Gastroesophageal sphincter (tissue), 4 donors: ENCODE data around the gene NDFIP2. TPM values are rescaled to one million over a fixed set of nuclear protein-coding genes. Genes with fewer than 3 reads are reported as not detected.
A peak's percentile ranks its signal among the peaks of the same experiment; 100 is the strongest.

Experiments used
- ATAC-seq: fragments of 150-250 bp; one replicate; pipeline ENCODE4 v1.9.1; 2016; ENCODE audit warnings: mild to moderate bottlenecking, moderate library complexity
- H3K27ac ChIP-seq, 4 donors: fragments of 200-600 bp; sonication (generic) in 3 of 4; 1 replicate in 3 of 4; 2 replicates in 1 of 4; pipeline ENCODE4 v1.5.1; 2016 to 2019
- H3K27me3 ChIP-seq: fragments of 200-600 bp; sonication (generic); one replicate; pipeline ENCODE4 v1.5.1; 2019
- H3K36me3 ChIP-seq, 2 donors: fragments of 200-600 bp; sonication (generic); one replicate each; pipeline ENCODE4 v1.5.1; 2019; ENCODE audit warnings: control low read depth in 1 of 2
- H3K4me1 ChIP-seq, 3 donors: fragments of 200-600 bp; sonication (generic); 1 replicate in 2 of 3; 2 replicates in 1 of 3; pipeline ENCODE4 v1.5.1; 2016 to 2019; ENCODE audit warnings: control low read depth in 2 of 3
- H3K4me3 ChIP-seq, 2 donors: fragments of 200-600 bp; sonication (generic); one replicate each; pipeline ENCODE4 v1.5.1; 2019; ENCODE audit warnings: mild to moderate bottlenecking in 1 of 2, moderate library complexity in 1 of 2
- H3K9me3 ChIP-seq, 3 donors: fragments of 200-600 bp; sonication (generic); one replicate each; pipeline ENCODE4 v1.5.1; 2017 to 2019; ENCODE audit warnings: control low read depth in 2 of 3
- CTCF ChIP-seq, 4 experiments: fragments of 200-600 bp in 2 of 4; fragments of 450-650 bp in 2 of 4; sonication (generic) in 1 of 4; IDR thresholded peaks; one replicate each; pipeline ENCODE4 v1.5.1; 2017 to 2019; ENCODE audit warnings: antibody characterized with exemption in 4 of 4, mild to moderate bottlenecking in 2 of 4, moderate library complexity in 2 of 4
- EP300 ChIP-seq: sonication (generic); formaldehyde crosslinking; IDR thresholded peaks from one replicate; pipeline ENCODE4 v1.6.1; 2017; ENCODE audit warnings: antibody characterized with exemption, mild to moderate bottlenecking
- POLR2A ChIP-seq, 2 donors: fragments of 450-650 bp; IDR thresholded peaks; one replicate each; pipeline ENCODE4 v1.6.1; 2017; ENCODE audit warnings: antibody characterized with exemption in 2 of 2, mild to moderate bottlenecking in 2 of 2, moderate library complexity in 1 of 2
- POLR2AphosphoS5 ChIP-seq: sonication (generic); formaldehyde crosslinking; IDR thresholded peaks from one replicate; pipeline ENCODE4 v1.6.1; 2017; ENCODE audit warnings: antibody characterized with exemption
- WGBS, 2 donors: methylation state at CpG; one replicate each; pipeline ENCODE4 v1.1.5; 2018; ENCODE audit warnings: low coverage in 1 of 2; 5-methylcytosine and 5-hydroxymethylcytosine counted together
- total RNA-seq, 4 donors: library from RNA; depleted of rRNA; stranded (reverse); fragments of >200 nt; gene quantifications; one replicate each; pipeline ENCODE4 v1.1.0, GENCODE V29; 2016

NDFIP2 gene
- 10 to 100 TPM in 3 of 4 donors, 1 to 10 TPM in 1; 6.9 to 21.6 (median 10.7) TPM for total RNA-seq

- Histone ChIP-seq H3K4me1 (peaks cover 0 to 25% (median 3%) of the 10 kb centered on the region in 3 donors), H3K9me3 (no peaks in the 10 kb centered on the region), H3K36me3 (no peaks in the 10 kb centered on the region), H3K27me3 (peaks cover 4% of the 10 kb centered on the region), H3K4me3 (peak within 1 kb of the TSS; percentile 84 to 96), H3K27ac (peak within 1 kb of the TSS; percentile 12 to 78 (median 76))
- peak; percentile 42 to 47 for TF ChIP-seq POLR2A (IDR thresholded peaks at IDR 0.05)
- peak; percentile 73 for TF ChIP-seq POLR2AphosphoS5
- TF ChIP-seq CTCF (IDR thresholded peaks at IDR 0.05) = peak in 1 of 4 experiments; percentile 36
- no peak for TF ChIP-seq EP300
- peak; percentile 92 for ATAC-seq
- WGBS, 2 donors = 0% methylated on average over 19 of the region's 74 CpGs; no CpG with 5 or more reads in 1 of the 2 donors
These were observed at the start of gene NDFIP2 for GRCh38 chr13:79480954-79481684. Gene NDFIP2 (plus strand): TSS chr13:79481155. CDS start chr13:79481204, 49 bp downstream.

GRCh38 chr13:79432086-79432485 is 48.9 kb upstream of the NDFIP2 start:
- H3K4me1 ChIP-seq = no peaks in the 10 kb centered on the region
- TF ChIP-seq CTCF (IDR thresholded peaks at IDR 0.05) = no peak
- no peak for TF ChIP-seq POLR2AphosphoS5
- no peak for TF ChIP-seq POLR2A (IDR thresholded peaks at IDR 0.05)
- no peak for TF ChIP-seq EP300
- H3K4me3 ChIP-seq = no peak overlapping the region
- H3K36me3 ChIP-seq = no peaks in the 10 kb centered on the region
- no CpG with 5 or more reads among the region's 6 CpGs for WGBS, 2 donors
- H3K9me3 ChIP-seq = no peaks in the 10 kb centered on the region
- no peak overlapping the region for H3K27ac ChIP-seq
- no peak for ATAC-seq
- no peaks in the 10 kb centered on the region for H3K27me3 ChIP-seq

DNA sequence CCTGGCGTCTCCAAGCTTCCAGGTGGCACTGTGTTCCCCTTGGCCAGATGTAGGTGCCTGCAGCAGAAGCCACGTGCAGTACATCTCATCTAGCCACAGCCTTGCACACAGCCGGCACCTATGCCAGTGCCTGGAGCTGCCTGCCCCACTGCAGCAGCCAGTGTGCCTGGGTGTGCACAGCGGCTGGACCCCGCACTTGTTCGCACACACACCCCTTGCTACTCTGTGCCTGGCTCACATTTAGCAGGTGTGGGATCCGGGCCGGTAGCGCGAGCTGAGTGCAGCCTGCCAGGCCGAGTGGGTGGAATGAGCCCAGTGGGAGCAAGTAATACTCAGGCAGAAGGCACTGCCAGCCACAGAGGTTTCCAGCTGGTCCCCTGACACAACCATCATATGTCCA is 48.0 kb upstream of the NDFIP2 start:
- Histone ChIP-seq H3K9me3 (no peaks in the 10 kb centered on the region), H3K4me3 (no peak overlapping the region), H3K27me3 (no peaks in the 10 kb centered on the region), H3K36me3 (no peaks in the 10 kb centered on the region), H3K4me1 (no peaks in the 10 kb centered on the region), H3K27ac (no peak overlapping the region)
- no peak for TF ChIP-seq POLR2A (IDR thresholded peaks at IDR 0.05)
- TF ChIP-seq CTCF (IDR thresholded peaks at IDR 0.05) = no peak
- no peak for TF ChIP-seq EP300
- no peak for TF ChIP-seq POLR2AphosphoS5
- no peak for ATAC-seq
- WGBS, 2 donors = 100% methylated on average over 1 of the region's 11 CpGs; no CpG with 5 or more reads in 1 of the 2 donors

- Histone ChIP-seq H3K4me3 (no peak overlapping the region), H3K36me3 (no peaks in the 10 kb centered on the region), H3K27me3 (no peaks in the 10 kb centered on the region), H3K9me3 (no peaks in the 10 kb centered on the region), H3K27ac (no peak overlapping the region), H3K4me1 (no peaks in the 10 kb centered on the region)
- TF ChIP-seq EP300 (no peak), CTCF (IDR thresholded peaks at IDR 0.05) (no peak), POLR2A (IDR thresholded peaks at IDR 0.05) (no peak), POLR2AphosphoS5 (no peak)
- WGBS, 2 donors = 20 to 50% methylated on average over 1 of the region's 1 CpG
- ATAC-seq = no peak
These were observed 46.4 kb upstream of the NDFIP2 start for GRCh38 chr13:79434556-79434955.

- WGBS, 2 donors = 47 to 75% methylated on average over 1 of the region's 1 CpG
- Histone ChIP-seq H3K4me1 (no peaks in the 10 kb centered on the region), H3K27me3 (no peaks in the 10 kb centered on the region), H3K36me3 (no peaks in the 10 kb centered on the region), H3K27ac (no peak overlapping the region), H3K4me3 (no peak overlapping the region), H3K9me3 (no peaks in the 10 kb centered on the region)
- ATAC-seq = no peak
- TF ChIP-seq EP300 = no peak
- TF ChIP-seq CTCF (IDR thresholded peaks at IDR 0.05) = no peak
- TF ChIP-seq POLR2A (IDR thresholded peaks at IDR 0.05) = no peak
- no peak for TF ChIP-seq POLR2AphosphoS5
These were observed 45.4 kb upstream of the NDFIP2 start for GRCh38 chr13:79435561-79435990.
